ENCODE results near the gene UMAD1.

UMAD1 gene

DNA sequence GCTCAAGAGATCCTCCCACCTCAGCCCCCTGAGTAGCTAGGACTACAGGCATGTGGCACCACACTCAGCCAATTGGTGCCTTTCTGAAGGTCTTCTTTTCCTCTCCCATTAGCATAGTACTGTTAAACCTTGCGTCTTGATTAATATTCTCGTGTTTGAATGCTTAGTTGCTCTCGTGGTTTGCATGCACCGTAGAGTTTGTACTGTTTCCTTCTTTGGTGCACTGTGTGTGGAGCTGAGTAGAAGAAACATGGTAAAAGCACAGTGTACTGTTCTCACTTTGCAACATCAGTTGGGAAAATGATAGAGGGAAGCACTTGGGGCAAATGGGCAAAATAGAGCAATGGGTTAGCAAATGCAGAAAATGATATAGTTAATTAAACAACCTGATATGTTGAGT lies 105.4 kb downstream of the UMAD1 start:
- no peaks in the 10 kb centered on the region for H3K27me3 Mint-ChIP-seq
- H3K4me1 Mint-ChIP-seq = peaks cover 18% of the 10 kb centered on the region
- no peaks in the 10 kb centered on the region for H3K9me3 Mint-ChIP-seq
- peaks cover 6% of the 10 kb centered on the region for H3K36me3 Mint-ChIP-seq
- ATAC-seq = peak; percentile 24
- H3K27ac Mint-ChIP-seq = peak overlapping the region; percentile 14
- H3K4me3 Mint-ChIP-seq = no peak overlapping the region

DNA sequence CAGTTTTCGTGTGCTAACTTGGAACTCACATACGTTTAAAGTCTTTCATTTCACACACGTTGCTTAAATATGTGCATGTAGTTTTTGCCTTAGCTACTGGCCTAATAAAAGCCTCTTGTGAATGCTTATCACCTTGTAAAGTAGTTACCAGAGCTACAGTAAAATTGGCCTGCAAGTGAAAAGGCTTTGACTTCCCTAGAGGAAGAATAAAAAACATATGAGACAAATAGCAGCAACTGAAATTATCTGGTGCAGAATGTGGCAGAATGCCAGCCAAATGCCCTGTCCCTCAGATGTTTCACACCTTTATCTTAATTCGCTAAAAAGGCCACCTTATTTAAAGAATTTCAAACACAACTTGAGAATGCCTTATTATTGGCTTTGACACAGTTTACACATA lies 105.9 kb downstream of the UMAD1 start:
- Mint-ChIP-seq H3K9me3 (no peaks in the 10 kb centered on the region), H3K4me1 (peaks cover 22% of the 10 kb centered on the region), H3K36me3 (peaks cover 6% of the 10 kb centered on the region), H3K4me3 (no peak overlapping the region), H3K27me3 (no peaks in the 10 kb centered on the region), H3K27ac (peak overlapping the region; percentile 14)
- no peak for ATAC-seq

DNA sequence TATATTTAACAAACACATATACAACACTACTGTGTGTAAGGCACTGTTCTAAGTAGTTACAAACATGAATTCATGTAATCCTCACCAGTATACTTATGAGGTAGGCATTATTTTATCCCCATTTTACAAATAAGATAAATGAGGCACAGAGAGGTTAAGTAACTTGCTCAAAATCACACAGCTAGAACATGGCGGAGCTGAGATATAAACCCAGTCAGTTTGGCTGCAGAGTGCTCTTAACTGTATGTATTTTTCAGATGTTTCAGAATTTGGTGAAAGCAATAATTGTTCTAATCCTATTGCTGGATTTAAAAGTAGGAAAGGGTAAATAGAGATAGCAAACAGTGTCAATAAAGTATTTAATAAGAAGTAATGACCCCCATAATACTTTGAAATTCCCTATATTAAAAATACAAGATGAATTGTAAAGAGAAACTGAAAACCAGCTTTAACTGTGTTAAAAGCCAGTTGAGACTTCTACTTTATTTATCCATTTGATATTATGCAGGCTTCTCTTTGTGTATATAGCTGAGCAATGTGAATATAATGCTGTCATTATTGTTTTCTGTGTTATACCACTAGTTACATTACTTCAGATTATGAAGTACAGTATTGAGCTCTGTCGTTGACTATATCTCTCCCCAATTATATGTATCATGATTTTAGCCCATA lies 110.2 kb downstream of the UMAD1 start:
- H3K4me3 Mint-ChIP-seq = no peak overlapping the region
- peaks cover 3% of the 10 kb centered on the region for H3K9me3 Mint-ChIP-seq
- H3K27me3 Mint-ChIP-seq = no peaks in the 10 kb centered on the region
- peaks cover 14% of the 10 kb centered on the region for H3K4me1 Mint-ChIP-seq
- H3K36me3 Mint-ChIP-seq = peaks cover 8% of the 10 kb centered on the region
- H3K27ac Mint-ChIP-seq = no peak overlapping the region
- no peak for ATAC-seq

DNA sequence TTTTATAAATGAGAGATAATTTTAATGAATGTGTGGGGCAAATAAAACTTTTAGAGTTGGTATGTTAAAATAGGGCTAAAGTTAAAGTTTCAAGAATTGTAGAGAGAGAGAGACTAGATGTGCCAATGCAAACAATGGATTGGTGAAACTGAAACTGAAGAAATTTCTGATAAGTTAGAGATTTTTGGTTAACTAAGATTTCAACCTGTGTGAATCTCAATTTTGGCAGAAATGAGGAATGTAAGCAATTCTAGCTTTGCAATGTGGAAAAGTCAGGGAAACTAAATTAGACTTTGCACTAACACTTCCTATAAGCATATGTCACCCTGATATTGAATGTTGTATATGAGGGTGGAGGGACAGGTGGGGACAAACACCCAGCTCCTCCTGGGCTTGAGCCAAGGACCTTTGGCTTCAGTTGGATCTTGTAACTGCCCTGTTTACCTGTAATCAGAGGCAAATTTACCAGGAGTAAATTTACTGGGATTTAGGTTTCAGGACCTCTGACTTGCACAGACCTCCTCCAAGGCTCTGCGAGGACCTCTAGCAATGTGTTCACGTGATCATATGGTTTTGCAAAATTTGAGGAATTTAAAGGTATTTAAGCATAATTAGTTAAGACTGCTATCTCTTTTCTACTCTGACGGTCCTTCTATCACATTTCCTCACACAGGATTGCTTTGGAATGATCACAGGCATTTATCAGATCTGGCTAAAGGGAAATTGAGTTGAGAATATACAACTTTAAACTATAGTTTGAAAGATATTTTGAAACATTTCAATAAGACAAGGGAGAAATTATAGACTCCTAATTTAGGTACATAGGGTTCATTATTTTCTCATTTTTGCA lies 110.9 kb downstream of the UMAD1 start:
- no peak for ATAC-seq
- H3K27ac Mint-ChIP-seq = no peak overlapping the region

DNA sequence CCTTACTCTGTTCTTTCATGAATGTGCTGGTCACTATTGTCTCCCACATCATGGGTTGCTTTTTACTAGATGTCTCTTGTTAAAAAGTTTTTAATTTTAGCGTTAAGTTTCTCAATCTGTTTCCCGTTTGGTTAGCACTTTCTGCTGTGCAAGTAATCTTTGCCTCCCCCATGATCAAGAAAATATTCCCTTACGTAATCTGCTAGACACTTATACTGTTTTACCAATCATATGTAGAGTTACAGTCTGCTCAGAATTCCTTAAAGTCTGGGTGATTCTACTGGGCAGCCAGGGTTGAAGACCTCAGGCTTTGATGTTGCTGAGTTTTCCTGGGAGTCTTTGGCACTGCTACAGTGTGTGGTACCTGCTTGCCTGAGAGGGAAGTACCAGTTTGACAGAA lies 116.0 kb downstream of the UMAD1 start:
- peaks cover 8% of the 10 kb centered on the region for H3K36me3 Mint-ChIP-seq

More for the DNA sequence above, 110.9 kb downstream of the UMAD1 start:
- no peaks in the 10 kb centered on the region for H3K27me3 Mint-ChIP-seq
- H3K4me1 Mint-ChIP-seq = peaks cover 7% of the 10 kb centered on the region
- peaks cover 3% of the 10 kb centered on the region for H3K9me3 Mint-ChIP-seq
- H3K4me3 Mint-ChIP-seq = no peak overlapping the region
- peaks cover 8% of the 10 kb centered on the region for H3K36me3 Mint-ChIP-seq

DNA sequence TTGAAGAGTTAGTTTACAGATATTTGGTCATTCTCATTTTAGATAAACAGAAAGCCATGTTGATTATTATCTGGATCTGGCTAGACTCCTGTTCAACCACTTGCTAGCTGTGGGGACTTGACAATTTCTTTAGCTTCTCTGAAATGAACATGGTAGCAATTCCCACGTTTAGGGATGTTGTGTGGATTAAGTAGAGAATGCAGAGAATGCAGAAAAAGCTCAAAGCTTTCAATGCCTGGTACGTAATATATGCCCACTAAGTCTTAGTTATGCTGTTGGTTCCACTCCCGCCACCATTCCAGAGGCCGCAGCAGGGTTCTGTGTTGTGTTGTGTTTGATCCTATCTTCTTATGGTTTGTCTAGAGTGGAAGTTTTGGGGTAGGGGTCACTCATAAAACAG lies 117.0 kb downstream of the UMAD1 start:
- peaks cover 22% of the 10 kb centered on the region for H3K4me1 Mint-ChIP-seq
- no peaks in the 10 kb centered on the region for H3K27me3 Mint-ChIP-seq
- no peak overlapping the region for H3K4me3 Mint-ChIP-seq
- H3K27ac Mint-ChIP-seq = no peak overlapping the region
- H3K9me3 Mint-ChIP-seq = peaks cover 3% of the 10 kb centered on the region
- ATAC-seq = no peak
- H3K36me3 Mint-ChIP-seq = peaks cover 8% of the 10 kb centered on the region

More for the DNA sequence above, 116.0 kb downstream of the UMAD1 start:
- Mint-ChIP-seq H3K4me3 (no peak overlapping the region), H3K27me3 (no peaks in the 10 kb centered on the region), H3K27ac (no peak overlapping the region), H3K9me3 (peaks cover 3% of the 10 kb centered on the region), H3K4me1 (peaks cover 12% of the 10 kb centered on the region)
- no peak for ATAC-seq

DNA sequence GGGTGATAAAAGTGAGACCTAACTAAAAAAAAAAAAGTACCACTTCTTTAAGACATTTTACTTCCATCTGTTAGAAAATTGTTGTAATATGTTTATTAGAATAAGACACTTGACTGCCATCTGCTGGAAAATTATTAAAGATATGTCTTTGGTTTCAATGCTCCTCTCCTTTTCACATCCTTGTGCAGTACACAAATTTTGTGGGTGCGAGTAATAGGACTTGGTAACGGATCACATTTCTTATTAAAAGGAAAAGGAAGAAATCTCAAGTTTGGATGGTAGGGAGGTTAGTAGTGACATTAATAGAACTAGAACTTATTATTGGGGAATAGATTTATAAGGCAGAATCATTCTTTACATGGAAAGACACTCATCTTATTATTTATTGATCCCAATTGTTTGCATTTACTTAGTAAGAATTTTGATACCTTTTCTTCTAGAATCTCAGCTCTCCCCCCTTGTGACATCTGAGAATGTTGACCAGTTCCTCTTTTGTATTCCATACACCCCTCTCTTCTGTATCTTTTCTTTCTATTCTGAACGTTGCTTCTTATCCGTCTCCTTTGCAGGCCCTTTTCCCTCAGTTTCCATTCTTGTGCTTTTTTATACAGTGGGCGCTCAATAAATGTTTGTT lies 120.9 kb downstream of the UMAD1 start:
- peak overlapping the region; percentile 85 for H3K27ac Mint-ChIP-seq
- H3K36me3 Mint-ChIP-seq = no peaks in the 10 kb centered on the region
- peak overlapping the region; percentile 88 for H3K4me3 Mint-ChIP-seq
- H3K27me3 Mint-ChIP-seq = no peaks in the 10 kb centered on the region
- peaks cover 39% of the 10 kb centered on the region for H3K4me1 Mint-ChIP-seq
- peak; percentile 69 for ATAC-seq
- no peaks in the 10 kb centered on the region for H3K9me3 Mint-ChIP-seq

DNA sequence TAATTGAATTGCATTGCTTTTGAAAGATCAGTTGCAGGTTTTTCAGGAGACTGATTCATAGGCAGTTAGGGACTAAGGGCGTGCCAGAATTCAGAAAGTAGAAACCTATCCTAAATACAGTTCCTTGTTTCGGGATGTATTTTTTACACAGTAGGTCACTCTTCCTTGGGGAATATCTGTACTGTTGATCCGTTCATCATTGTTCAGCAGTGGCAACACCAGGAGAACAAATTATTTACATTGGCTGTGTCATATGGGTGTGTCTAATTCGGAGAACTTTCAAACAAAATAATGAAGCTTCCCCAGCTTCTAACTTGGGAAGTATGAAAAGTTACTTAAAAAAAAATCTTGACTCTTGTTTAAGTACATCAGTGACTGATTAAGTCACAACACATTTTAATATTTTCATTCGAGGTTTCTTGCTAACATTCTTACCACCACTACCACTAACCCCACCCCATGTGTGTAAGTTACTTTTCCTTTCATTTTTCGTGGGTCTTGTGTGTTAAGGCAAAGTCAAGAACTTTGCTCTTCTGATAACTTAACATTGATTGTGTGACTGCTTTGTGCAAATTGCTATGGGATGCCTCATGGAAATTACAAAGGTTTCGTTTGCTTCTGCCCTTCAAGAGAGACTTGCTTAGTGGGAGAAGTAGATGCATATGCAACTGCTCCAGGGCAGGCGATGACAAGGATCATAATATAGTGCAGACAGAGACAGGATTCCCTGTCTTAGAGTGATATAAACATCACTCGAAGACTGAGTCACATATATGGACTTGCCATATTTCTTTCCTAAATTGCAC lies 121.6 kb downstream of the UMAD1 start:
- Mint-ChIP-seq H3K4me1 (peaks cover 39% of the 10 kb centered on the region), H3K27ac (peak overlapping the region; percentile 85), H3K4me3 (peak overlapping the region; percentile 88), H3K36me3 (no peaks in the 10 kb centered on the region), H3K9me3 (no peaks in the 10 kb centered on the region), H3K27me3 (no peaks in the 10 kb centered on the region)
- peak; percentile 71 for ATAC-seq

DNA sequence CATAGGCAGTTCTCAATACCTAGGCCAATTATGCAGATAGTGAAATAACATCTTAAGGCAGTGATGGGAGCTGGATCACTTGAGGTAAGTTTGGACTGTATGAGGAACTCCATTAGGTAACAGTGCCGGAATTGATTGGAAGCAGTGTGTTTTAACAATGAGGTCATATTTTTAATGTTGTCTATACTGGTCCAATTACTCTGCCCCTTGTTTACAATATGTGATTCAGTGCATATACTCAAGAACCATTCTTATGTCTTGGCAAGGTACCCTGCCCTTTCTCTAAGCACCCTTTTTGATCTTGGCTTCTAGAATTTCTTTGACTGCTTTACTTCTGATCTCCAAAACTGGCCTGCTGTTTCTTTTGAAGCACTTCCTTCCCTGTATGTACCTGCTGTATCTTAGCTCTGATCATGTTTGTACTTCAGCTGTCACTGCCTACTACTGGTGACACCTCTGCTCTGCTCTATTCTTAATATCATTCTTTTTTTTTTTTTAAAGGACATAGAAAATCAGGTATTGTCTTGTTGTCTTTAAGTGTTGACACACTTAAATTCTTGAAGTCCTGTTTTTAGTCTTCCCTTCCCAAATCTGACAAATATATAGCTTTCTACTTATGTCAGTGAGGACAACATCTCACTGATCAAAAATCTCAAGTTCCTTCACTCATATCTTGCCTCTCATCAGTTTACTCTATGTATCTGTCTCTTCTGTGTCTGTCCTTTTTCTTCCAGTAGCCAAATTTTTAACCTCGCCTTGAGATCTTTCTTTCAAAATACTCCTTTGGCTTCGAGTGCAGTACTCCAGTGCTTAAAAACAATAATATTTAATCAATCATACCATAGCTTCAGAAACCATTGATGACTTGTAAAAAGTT lies 124.2 kb downstream of the UMAD1 start:
- Mint-ChIP-seq H3K4me3 (no peak overlapping the region), H3K27ac (peak overlapping the region; percentile 31), H3K27me3 (no peaks in the 10 kb centered on the region), H3K36me3 (no peaks in the 10 kb centered on the region), H3K4me1 (peaks cover 39% of the 10 kb centered on the region), H3K9me3 (no peaks in the 10 kb centered on the region)
- peak; percentile 31 for ATAC-seq

DNA sequence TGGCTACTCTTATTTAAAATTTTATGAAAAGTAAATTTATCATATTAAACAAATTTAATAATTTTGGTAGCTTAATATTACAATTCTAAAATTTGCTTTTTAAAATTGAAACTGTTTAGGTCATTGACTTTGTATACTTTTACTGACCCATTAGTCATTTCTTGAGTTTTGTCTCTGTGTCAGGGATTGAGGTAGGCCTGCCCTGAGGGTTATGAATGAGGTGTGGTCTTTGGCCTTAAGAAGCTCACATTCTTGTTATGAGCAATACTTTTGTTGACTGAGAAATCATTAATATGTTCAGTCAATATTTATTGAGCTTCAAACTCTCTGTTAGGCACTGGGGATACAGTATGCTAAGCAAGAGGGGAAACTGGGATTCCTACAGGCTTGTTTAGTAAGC lies 124.9 kb downstream of the UMAD1 start:
- no peaks in the 10 kb centered on the region for H3K9me3 Mint-ChIP-seq
- ATAC-seq = no peak
- peak overlapping the region; percentile 31 for H3K27ac Mint-ChIP-seq
- peaks cover 5% of the 10 kb centered on the region for H3K36me3 Mint-ChIP-seq
- no peaks in the 10 kb centered on the region for H3K27me3 Mint-ChIP-seq
- peaks cover 41% of the 10 kb centered on the region for H3K4me1 Mint-ChIP-seq
- no peak overlapping the region for H3K4me3 Mint-ChIP-seq

DNA sequence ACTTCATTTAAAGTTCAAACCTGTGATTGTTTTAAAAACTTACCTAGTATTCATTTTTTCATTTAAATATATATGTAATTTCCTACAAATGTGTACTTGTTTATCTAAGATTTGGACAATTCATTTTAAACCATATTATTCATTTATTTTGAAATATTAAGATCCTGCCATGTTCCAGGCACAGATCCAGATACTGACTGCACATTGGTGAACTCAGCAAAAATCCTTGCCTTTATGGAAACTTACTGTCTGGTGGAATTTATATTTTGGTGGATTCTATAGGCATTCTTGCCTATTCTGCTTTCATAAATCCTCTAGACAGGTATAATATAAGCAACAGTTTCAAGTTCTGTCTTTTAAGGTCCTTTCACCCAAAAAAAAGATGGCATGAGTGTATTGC lies 126.1 kb downstream of the UMAD1 start:
- H3K27ac Mint-ChIP-seq = no peak overlapping the region
- H3K36me3 Mint-ChIP-seq = peaks cover 7% of the 10 kb centered on the region
- no peaks in the 10 kb centered on the region for H3K9me3 Mint-ChIP-seq
- H3K4me1 Mint-ChIP-seq = peaks cover 35% of the 10 kb centered on the region
- H3K27me3 Mint-ChIP-seq = no peaks in the 10 kb centered on the region
- no peak for ATAC-seq
- no peak overlapping the region for H3K4me3 Mint-ChIP-seq

DNA sequence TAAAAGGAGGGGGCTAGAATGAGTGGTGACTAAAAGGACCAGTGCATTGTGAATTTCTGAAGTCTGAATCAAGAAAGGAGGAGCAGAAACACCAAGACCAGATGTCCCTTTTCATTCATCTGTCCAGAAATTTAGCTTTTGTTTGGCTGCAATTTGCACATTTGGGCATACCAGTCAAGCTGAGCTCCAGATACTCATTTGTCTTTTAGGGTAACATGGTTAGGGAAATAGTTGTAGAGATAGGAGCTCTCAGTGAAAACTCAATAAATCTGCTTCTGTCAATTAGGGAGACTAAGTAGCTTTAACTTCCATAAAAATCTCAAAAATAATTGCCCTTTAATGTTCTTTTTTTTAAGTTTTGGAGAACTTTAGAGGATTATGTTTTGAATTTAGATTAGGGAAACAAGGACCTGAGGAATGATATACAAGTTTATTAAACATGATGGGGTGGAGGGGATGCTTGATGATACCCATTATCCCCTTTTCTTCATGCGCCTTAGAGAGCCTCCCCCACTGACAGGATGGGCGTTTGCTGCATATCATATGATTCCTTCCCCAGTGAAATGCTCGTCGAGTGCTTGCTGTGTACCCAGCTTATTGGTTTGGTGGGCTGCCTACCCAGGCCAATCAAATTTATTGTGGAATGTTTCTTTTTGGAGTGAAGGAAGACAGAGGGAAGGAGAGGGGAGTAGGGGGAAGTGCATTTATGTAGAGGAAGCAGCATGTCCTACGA lies 128.6 kb downstream of the UMAD1 start:
- Mint-ChIP-seq H3K4me3 (no peak overlapping the region), H3K27ac (no peak overlapping the region), H3K9me3 (no peaks in the 10 kb centered on the region), H3K4me1 (peaks cover 38% of the 10 kb centered on the region), H3K27me3 (no peaks in the 10 kb centered on the region), H3K36me3 (peaks cover 7% of the 10 kb centered on the region)
- ATAC-seq = no peak

DNA sequence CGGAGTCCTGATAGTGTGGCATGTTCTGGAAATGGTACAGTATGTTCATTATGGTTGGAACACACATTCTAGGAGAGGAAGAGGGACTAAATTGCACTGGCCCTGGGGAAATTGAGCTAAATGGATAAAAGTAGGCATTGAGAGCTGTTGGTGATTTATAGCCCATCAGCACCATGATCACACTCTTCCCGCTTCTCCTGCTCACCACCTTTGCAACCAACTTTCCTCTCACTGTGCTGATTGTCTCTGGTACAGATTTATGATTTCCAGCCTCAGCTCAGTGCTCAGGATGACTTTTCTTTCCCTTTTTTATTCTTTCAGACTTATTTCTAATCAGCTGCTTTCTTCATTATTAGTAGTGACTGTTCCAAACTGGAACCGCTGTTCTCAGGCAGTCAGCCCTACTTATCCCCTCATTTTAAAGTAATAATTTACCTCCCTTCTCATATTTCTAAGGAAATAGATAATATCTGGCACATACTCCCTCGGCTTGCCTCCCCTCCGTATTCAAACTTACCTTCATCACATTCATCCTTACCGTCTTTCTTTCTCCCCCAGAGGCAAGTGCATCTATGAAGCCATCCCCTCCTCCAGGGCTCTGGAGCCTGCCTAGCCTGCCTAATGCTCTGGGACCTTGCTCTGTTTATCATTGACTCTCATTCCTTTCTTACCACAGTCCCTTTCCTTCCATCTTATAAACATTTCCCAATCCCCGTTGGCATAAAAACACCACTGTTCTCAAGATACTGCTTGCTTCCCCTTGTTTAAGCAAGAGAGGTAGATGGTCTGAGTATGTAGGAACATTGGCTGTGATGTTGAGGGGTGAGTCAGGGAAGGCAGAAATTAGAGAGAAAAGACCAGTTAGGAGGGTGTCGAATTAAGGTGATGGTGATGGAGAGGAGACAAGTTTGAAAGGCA lies 129.4 kb downstream of the UMAD1 start:
- no peaks in the 10 kb centered on the region for H3K9me3 Mint-ChIP-seq
- peaks cover 7% of the 10 kb centered on the region for H3K36me3 Mint-ChIP-seq
- no peak for ATAC-seq
- no peak overlapping the region for H3K4me3 Mint-ChIP-seq
- no peak overlapping the region for H3K27ac Mint-ChIP-seq
- no peaks in the 10 kb centered on the region for H3K27me3 Mint-ChIP-seq
- peaks cover 37% of the 10 kb centered on the region for H3K4me1 Mint-ChIP-seq

Measured in stimulated activated memory B cell treated with anti-CD40 and anti-IgM and Interleukin-4, amounts not matched to agents 10 μg/mL and 1 μg/mL and 100 μg/mL, for 72 hours (primary cell).